HTR-8/SVneo (cell line): ENCODE data around the gene TMEM176B.

Source experiments
- DNase-seq: peaks from one replicate; pipeline ENCODE4 v3.0.0; 2011; ENCODE audit warnings: low spot score, mixed read lengths; ENCODE audit not compliant: insufficient read length
- FAIRE-seq: peaks from 2 replicates; lab custom pipeline; 2011; peaks lifted over from hg19 to GRCh38; lab: Jason Lieb, UNC

TMEM176B gene

GRCh38 chr7:150756166-150756565 lies 44.0 kb downstream of the TMEM176B start:
- no peak for DNase-seq
- FAIRE-seq, result no peak

DNA sequence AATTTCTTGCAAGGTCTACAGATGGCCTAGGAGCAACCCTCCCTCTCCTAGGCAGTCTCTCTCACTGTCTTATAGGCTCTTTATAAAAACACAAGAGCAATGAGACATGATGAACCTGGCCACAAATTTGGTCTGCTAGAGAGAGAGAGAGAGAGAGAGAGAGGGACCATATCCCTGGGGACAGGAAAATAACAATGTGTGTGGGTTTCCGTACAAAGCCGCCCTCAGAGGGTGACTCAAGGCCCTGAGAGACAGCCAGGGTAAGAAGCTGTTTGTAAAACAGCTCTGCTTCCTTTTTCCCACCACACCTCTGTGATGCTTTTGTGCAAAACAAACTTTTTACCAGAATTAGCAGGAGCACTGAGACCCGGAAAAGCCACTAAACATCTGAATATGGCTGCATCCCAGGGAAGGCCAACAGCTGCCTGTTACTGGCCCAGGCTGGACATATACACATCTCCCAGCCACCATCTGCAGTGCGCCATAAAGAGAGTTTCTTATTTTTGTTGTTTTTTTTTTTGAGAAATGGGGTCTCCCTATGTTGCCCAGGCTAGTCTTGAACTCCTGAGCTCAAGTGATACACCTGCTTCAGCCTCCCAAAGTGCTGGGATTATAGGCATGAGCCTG lies 44.6 kb downstream of the TMEM176B start:
- no peak for FAIRE-seq
- no peak for DNase-seq

- FAIRE-seq, result no peak
- no peak for DNase-seq
Measured at GRCh38 chr7:150754951-150755350, 45.2 kb downstream of the TMEM176B start.

- DNase-seq (no peak), FAIRE-seq (no peak)
Measured at GRCh38 chr7:150753826-150754603, 46.1 kb downstream of the TMEM176B start.

- FAIRE-seq (no peak), DNase-seq (no peak)
Measured at GRCh38 chr7:150753239-150753638, 46.9 kb downstream of the TMEM176B start.

DNA sequence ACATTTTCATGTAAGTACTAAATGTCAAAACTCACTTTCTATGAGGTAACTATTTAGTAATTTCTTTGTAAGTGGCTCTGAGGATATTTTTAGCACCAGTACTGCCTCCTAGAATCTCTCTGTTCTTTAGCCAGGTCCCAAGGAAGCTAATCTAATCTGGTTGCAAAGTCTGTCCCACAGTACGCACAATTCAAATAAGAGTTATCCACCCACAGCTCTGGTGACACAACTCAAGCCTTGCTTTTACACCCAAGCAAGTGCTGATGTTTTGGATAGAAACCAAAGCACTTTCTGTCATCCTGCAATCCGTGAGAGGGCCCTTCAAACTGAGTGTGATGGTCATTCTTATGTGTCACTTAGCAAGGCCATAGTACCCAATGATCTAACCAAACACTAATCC lies 48.5 kb downstream of the TMEM176B start:
- no peak for FAIRE-seq

DNA sequence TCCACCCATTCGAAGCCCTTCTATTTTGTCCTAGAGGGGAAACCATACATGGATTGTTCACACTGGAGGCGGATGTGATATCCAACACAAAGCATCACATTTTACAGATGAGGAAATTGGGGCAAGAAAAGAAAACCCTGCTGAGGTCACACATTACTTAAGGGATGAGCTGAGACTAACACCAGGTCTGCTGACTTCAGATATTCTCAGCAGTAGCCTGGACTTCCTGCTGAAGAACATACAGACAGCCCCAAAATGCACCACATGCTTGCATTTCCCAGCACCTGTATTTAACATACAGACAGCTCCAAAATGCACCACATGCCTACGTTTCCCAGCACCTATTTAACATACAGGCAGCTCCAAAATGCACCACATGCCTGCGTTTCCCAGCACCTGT lies 51.8 kb downstream of the TMEM176B start:
- no peak for FAIRE-seq
- no peak for DNase-seq

More for the DNA sequence above, 48.5 kb downstream of the TMEM176B start:
- DNase-seq, result no peak

- no peak for FAIRE-seq
- DNase-seq, result no peak
Measured at GRCh38 chr7:150746921-150747320, 53.2 kb downstream of the TMEM176B start.

- DNase-seq, result no peak
- no peak for FAIRE-seq
Measured at GRCh38 chr7:150745876-150746275, 54.3 kb downstream of the TMEM176B start.

DNA sequence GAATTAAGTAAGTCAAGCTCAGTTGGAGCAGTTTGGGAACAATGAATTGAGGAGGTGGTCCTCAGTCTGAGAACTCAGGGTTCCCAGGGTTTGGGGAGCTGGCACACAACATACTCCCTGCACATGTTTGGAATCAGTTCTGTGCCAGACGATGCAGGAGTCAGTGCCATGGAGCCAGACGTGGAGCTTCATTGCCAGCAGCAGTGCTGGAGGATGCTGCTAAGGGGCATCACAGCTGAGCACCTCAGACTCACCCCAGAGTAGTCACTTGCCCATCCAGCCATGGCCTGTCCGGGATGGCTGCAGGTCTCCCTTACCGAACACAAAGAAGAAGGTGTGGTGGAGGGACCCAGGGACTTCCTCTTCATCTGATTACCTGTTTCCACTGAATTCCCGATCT lies 55.1 kb downstream of the TMEM176B start:
- DNase-seq (no peak), FAIRE-seq (no peak)

GRCh38 chr7:150744041-150744656 lies 56.0 kb downstream of the TMEM176B start:
- FAIRE-seq (no peak), DNase-seq (no peak)

- no peak for FAIRE-seq
- DNase-seq, result no peak
Measured at GRCh38 chr7:150742286-150742968, 57.7 kb downstream of the TMEM176B start.
